Midbrain (tissue), 1 donor: Measurements from ENCODE around the gene NUAK2.

Experiments
- DNase-seq: peaks from one replicate; lab custom pipeline; 2025; lab: John Stamatoyannopoulos, UW

NUAK2 gene

DNA sequence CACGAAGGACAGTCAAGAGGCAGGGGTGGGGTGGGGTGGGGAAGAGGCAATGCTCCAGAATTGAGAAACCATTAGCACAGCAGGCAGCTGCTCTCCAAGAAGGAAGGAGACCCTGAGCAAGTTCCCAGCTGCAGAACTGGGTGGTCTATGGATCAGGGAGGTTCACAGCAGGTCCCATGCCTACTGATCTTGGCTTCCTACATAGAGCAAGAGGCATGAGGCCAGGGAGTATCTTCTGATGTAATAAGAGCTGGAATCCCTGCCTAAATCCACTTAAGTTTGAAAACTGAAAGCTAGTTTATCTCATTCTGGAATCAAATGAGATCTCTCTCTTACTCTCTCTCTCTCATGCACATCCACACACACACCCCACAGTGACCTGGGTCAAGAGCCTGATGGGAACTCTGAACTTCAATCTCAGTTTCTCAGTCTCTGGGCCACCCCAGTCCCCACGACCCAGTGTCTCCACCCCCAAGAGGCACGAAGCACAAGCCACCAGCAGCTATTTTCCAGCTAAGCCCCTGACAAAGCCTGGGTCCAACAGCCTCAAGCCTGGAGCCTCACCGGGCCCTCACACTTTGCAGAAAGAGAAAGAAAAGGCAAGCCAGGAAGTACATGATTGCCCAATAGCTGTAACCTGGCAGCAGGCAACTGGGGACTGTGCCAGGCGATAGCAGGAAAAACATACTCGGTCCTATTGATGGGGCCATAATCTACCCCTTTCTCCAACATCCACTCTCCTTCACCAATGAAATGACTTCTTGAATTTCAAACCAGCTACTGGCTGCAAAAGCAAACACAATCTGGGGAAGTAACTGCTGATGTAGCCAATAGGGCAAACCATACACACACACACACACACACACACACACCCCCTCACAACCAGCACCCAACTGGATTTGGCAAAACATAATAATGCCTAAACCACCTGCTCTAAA, 2.2 kb downstream of the NUAK2 start:
- no peak for DNase-seq

- no peak for DNase-seq
These were observed 3.1 kb downstream of the NUAK2 start for GRCh38 chr1:205318231-205318991.

- peak; percentile 61 for DNase-seq
These were observed 4.1 kb downstream of the NUAK2 start for GRCh38 chr1:205317311-205317917.

GRCh38 chr1:205316161-205316566, 5.4 kb downstream of the NUAK2 start:
- DNase-seq, result no peak

GRCh38 chr1:205315008-205315618, 6.4 kb downstream of the NUAK2 start:
- DNase-seq, result no peak

GRCh38 chr1:205313563-205314308, 7.8 kb downstream of the NUAK2 start:
- peak; percentile 56 for DNase-seq

GRCh38 chr1:205312866-205313562, 8.5 kb downstream of the NUAK2 start:
- DNase-seq, result no peak

DNA sequence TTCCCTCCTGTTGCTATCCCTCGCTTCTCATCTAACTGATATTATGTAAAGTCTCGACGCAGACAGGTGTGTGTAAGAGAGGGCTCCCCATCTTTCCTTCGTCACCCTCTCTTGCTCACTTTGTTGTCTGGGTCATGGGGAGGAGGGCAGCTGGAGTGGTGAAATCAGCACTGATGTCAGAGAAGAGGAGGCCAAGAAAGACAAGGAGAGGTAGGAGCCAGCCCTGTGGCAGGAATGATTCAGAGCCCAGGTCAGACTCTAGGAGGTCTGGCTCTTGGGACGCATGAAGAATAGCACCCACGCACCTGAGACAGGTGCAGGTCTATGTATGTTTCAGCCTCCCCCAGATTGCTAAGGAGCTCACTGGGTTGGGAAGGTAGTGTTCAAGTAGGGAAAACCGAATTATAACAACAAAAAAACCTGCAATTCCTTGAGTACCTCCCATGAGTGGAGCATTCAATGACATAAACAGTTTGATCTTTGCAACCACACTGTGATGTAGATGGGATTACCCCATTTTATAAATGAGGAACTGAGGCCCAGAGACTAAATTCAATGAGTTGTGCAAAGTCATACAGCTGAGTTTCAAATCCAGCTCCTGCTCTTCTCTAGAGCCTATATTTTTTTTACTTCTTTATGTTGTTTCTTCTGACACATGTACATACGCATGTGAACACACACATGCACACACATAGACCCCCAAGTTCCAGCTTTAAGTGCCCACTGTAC, 10.4 kb downstream of the NUAK2 start:
- no peak for DNase-seq

DNA sequence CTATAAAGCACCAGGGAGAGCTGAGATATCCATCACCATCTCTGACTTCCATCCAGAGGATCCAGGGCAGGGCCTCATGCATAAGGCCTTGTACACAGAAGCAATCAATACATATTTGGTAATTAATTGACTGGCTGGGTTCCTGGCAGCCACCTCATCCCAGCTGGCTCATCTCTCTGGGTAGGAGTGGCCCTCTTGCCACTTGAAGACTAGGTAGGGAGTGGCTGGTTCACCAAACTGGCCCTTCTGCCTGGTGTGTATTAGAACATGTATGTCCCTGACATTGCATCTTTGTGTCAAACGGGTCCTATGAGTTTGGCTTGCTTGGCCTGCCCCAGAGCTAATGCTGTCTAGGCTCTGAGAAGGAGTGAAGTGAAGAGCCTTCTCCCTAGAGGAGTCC, 11.8 kb downstream of the NUAK2 start:
- no peak for DNase-seq

DNA sequence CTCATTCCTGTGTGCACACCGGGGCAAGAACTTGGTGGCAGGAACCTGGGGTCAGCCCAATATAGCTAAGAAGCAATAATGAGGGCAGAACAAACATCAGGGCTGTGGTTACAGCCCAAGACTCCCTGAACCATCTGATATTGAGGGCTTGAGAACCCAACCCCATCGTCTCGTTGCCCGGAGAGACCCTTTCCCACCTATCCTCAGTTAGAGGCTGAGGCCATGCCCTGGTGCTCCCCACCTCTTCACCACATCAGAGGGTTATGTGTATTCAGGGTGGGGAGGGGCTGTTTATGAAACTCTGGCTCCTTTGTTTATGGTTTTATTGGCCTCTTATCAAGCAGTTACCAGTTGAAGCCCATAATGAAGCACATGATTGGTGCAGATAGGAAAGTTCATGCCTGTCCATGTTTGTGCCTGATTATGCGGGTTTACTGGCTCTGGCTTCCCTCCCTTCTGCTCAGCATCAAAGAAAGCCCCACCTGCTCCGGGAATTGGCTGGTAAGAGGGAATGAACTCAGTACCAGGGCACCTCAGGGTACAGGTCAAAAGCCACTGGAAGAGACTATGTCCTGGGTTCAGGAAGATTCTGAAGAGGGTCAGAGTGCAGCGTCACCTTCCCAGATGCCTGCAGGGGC, 14.5 kb downstream of the NUAK2 start:
- DNase-seq, result no peak

GRCh38 chr1:205304695-205305070, 16.9 kb downstream of the NUAK2 start:
- DNase-seq, result no peak

DNA sequence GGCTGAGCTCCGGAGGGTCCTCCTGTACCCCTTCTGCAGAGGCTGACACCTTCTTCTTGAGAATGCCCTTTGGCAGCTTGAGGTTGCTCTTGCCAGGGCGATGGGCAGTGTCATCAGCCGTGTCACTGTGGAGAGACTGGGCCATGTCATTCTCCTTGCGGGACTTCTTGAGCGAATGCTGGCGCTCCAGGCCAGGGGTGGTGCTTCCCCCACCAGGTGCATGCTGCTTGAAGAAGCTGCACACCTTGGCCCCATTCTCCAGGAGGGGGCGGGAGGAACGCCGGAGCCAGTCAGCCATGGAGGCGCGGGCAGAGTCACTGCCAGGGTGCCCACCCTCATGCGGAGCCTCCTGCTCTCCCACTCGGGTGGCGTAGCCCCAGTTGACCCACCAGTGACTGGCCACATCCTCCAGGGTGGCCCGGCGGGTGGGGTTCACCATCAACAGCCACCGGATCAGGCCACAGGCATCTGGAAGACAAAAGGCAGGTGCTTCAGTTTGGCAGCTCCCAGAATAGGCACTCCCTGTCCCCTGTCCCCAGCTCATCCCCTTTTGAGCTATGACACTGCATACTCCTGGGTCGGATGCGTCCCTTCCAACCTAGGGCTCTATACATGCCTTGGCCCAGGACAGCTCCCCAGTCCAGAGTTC, 17.4 kb downstream of the NUAK2 start:
- DNase-seq, result no peak

DNA sequence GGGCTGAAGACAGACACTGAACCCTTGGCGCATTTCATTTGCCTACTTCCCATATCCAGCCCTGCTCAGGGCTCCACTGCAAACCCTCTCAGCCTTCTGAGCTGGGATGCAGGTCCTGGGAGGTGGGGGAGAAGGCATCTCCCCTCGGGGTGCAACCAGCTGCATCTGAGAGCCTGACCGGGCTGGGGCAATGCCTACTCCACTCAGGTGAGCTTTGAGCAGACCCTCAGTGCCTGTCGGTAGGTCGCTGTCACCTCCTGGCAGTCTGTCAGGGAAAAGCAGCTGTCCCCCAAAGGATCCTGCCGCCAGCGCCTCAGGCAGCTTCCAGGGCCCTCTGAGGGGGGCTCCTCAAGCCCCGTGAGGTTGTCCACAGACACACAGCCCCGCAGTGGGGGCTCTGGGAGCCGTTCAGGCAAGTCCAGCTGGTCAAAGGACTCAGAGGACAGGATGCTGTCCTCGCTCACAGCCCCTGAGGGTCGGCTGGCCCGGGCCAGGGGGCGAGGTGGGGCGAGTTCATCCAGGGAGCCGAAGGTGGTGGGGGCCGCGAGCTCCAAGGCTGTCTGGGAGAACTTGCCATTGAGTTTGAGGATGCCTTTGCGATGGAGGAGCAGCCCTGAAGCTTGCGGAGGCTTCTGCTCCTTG, 18.2 kb downstream of the NUAK2 start:
- DNase-seq, result no peak

DNA sequence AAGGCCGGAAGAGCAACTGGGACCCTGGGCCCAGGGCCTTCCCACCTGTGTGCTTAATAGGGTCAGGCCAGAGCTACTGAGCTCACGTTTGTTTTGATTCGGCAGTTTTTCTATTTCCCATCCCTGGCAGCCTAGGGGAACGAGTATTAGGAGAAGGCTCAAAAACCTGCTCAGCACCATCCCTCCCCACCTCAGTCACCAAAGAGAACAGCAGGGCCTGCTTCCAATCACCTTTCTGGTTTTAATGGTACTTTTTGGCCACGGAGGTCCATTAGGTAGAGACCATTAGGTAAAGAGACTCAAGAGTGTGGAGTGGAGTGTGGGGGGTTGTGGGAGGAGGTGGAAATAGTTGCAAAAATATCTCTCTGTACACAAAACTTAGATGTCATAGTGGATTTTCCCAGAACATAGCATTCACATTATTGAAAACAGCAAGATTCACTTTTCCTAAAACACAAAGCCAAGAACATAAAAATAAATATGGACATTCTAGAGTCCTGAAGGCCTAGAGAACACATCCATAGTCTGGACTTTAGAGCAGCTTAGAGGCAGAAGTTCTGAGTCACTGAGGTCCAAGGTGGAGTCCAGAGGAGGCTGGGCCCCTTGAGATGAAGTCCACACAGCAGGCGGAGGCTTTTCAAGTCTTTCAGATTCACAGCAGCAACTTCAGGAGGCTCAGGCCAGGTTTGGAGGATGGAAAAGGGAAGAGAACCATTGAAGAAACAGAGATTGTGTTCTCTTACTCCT, 19.5 kb downstream of the NUAK2 start:
- no peak for DNase-seq

DNA sequence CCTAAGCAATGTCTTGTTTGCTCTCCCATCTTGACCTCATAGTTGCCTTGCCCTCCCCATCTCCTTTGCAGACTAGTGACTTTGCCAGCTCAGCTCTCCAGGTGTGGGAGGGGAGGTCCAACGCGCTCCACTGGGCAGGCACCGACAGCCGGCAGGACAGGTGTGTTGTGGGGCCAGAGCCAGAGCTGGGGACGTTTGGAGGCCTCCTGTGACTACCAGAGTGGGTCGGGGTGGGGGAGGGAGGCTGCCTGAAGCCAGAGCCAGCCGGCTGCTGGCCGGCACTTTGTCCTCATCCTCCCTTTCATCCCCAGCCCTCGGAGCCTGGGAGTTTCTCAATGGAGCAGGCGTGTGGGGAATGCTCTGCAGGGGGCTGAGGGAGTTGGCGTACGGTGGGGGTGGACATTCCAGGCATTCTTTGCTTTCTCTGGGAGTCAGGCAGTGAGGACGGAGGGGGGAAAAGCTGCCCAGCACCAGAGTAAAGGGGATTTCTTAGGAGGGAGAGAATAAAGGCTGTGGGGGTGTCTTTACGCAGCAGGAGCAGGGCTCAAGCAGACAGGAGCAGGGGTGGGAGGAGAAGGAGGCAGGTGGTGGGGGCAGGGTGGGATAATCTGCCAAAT, 20.2 kb downstream of the NUAK2 start:
- no peak for DNase-seq

GRCh38 chr1:205300149-205300548, 21.4 kb downstream of the NUAK2 start:
- DNase-seq, result no peak

DNA sequence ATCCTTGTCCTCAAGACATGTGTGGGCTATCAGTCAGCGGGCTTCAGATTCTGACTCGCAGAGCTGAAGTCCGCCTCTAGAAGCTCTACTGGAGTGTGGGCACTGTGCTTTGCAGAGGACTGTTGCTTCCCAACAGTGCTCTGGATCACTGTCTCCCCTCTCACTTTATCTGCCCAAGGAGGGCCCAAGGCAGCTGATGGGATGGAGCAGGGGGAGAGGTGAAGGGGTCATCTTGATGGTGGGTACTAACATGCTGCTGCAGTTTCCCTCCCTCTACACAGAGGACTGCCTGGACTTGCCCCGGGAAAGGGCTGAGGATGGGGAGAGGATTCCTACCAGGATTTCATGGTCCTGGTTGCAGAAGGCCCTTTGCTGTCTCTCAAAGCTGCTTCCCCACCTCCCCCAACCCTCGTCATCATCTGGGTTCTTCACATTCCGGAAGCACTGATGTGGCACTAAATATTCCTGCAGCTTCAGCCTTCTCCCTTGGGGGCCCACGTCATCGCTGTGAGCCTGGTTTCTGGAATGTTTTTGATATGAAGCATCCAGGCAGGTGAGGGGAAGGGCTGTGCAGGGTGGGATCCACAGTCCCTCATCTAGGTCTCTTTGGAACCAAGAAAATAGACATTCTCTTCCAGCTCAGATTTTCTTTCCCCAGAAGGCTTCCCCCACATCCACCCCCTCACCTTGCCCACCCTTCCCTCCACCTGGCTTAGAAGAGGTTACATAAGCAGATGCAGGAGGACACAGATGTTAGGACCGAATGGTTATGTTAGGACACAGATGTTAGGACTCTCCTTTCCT, 23.2 kb downstream of the NUAK2 start:
- no peak for DNase-seq
